Neural progenitor cell (in vitro differentiated cells): ENCODE measurements around the gene NR1D1. TPM values are rescaled to one million over a fixed set of nuclear protein-coding genes. Genes with fewer than 3 reads are reported as not detected.

ENCODE experiments used
- DNase-seq: peaks from one replicate; pipeline ENCODE4 v3.0.0-alpha.2; 2016; ENCODE audit warnings: low spot score
- H2AFZ ChIP-seq: fragments of 200-600 bp; sonication (generic); replicated peaks from 2 replicates; pipeline ENCODE4 v1.6.1; 2016; ENCODE audit warnings: antibody characterized with exemption
- H3F3A ChIP-seq: fragments of 200-600 bp; sonication (generic); 2 replicates; pipeline ENCODE4 v1.6.1; 2016; ENCODE audit warnings: antibody characterized with exemption, low read depth
- H3K27ac ChIP-seq: fragments of 200-600 bp; sonication (generic); 2 replicates; pipeline ENCODE4 v1.5.1; 2016; ENCODE audit warnings: mild to moderate bottlenecking
- H3K27me3 ChIP-seq: fragments of 200-600 bp; sonication (generic); 2 replicates; pipeline ENCODE4 v1.6.1; 2016; ENCODE audit warnings: mild to moderate bottlenecking, moderate library complexity
- H3K36me3 ChIP-seq: fragments of 200-600 bp; sonication (generic); 2 replicates; pipeline ENCODE4 v1.5.1; 2016
- H3K4me1 ChIP-seq: fragments of 200-600 bp; sonication (generic); 2 replicates; pipeline ENCODE4 v1.6.1; 2016; ENCODE audit warnings: mixed run types
- H3K4me2 ChIP-seq: fragments of 200-600 bp; sonication (generic); 2 replicates; pipeline ENCODE4 v1.6.1; 2016
- H3K4me3 ChIP-seq: fragments of 200-600 bp; sonication (generic); 2 replicates; pipeline ENCODE4 v1.5.1; 2016
- H3K79me2 ChIP-seq: fragments of 200-600 bp; sonication (generic); 2 replicates; pipeline ENCODE4 v1.6.1; 2016; ENCODE audit warnings: low read depth
- H3K9ac ChIP-seq: fragments of 200-600 bp; sonication (generic); 2 replicates; pipeline ENCODE4 v1.6.1; 2016
- H3K9me3 ChIP-seq: fragments of 200-600 bp; sonication (generic); 2 replicates; pipeline ENCODE4 v1.5.1; 2016; ENCODE audit warnings: low read depth
- H4K20me1 ChIP-seq: fragments of 200-600 bp; sonication (generic); 2 replicates; pipeline ENCODE4 v1.6.1; 2016; ENCODE audit warnings: low read depth
- H3K27ac Mint-ChIP-seq: 3 replicates; pipeline ENCODE4 v1.8.0; 2021; ENCODE audit warnings: mixed read lengths
- H3K27me3 Mint-ChIP-seq: 2 replicates; pipeline ENCODE4 v1.8.0; 2022; ENCODE audit warnings: low read depth, mild to moderate bottlenecking, inconsistent platforms, moderate library complexity, mixed read lengths; ENCODE audit not compliant: insufficient read depth
- H3K36me3 Mint-ChIP-seq: 3 replicates; pipeline ENCODE4 v1.8.0; 2021; ENCODE audit warnings: mixed read lengths
- H3K4me1 Mint-ChIP-seq: 3 replicates; pipeline ENCODE4 v1.8.0; 2021; ENCODE audit warnings: mixed read lengths
- H3K4me3 Mint-ChIP-seq: 3 replicates; pipeline ENCODE4 v1.8.0; 2021; ENCODE audit warnings: mild to moderate bottlenecking, moderate library complexity, mixed read lengths
- H3K9me3 Mint-ChIP-seq: 3 replicates; pipeline ENCODE4 v1.8.0; 2020; ENCODE audit warnings: mixed read lengths
- CTCF ChIP-seq: fragments of 200-600 bp; sonication (generic); IDR thresholded peaks from 2 replicates; pipeline ENCODE4 v1.5.1; 2017; ENCODE audit warnings: antibody characterized with exemption, mild to moderate bottlenecking
- EZH2 ChIP-seq: fragments of 200-600 bp; sonication (generic); IDR thresholded peaks from 2 replicates; pipeline ENCODE4 v1.6.1; 2017; ENCODE audit warnings: antibody characterized with exemption, mild to moderate bottlenecking, moderate library complexity
- EZH2phosphoT487 ChIP-seq: fragments of 200-600 bp; sonication (generic); IDR thresholded peaks from 2 replicates; pipeline ENCODE4 v1.6.1; 2017; ENCODE audit warnings: antibody characterized with exemption
- total RNA-seq: library from RNA; depleted of rRNA; stranded (reverse); fragments of >200 nt; gene quantifications from 2 replicates; pipeline ENCODE4 v1.2.3, GENCODE V29; 2015; ENCODE audit warnings: low replicate concordance

The NR1D1 gene
- total RNA-seq, 1 donor from 2014 or later: 0.24 TPM

GRCh38 chr17:40075201-40075941 is 25.0 kb downstream of the NR1D1 start:
- H3K9ac ChIP-seq: no peak overlapping the region
- Mint-ChIP-seq H3K9me3 (no peaks in the 10 kb centered on the region), H3K36me3 (no peaks in the 10 kb centered on the region), H3K27ac (peak overlapping the region; percentile 86), H3K27me3 (no peaks in the 10 kb centered on the region), H3K4me3 (no peak overlapping the region), H3K4me1 (peaks cover 42% of the 10 kb centered on the region)
- H3K4me3 ChIP-seq: no peak overlapping the region
- TF ChIP-seq CTCF: peak; percentile 93
- TF ChIP-seq EZH2: no peak
- no peak for TF ChIP-seq EZH2phosphoT487
- no peaks in the 10 kb centered on the region for H3K79me2 ChIP-seq
- H2AFZ ChIP-seq: no peak overlapping the region
- no peaks in the 10 kb centered on the region for H3K27me3 ChIP-seq
- H3K36me3 ChIP-seq: no peaks in the 10 kb centered on the region
- peaks cover 29% of the 10 kb centered on the region for H3K4me1 ChIP-seq
- H4K20me1 ChIP-seq: no peaks in the 10 kb centered on the region
- peaks cover 4% of the 10 kb centered on the region for H3F3A ChIP-seq
- peak; percentile 86 for DNase-seq
- no peak overlapping the region for H3K4me2 ChIP-seq
- no peak overlapping the region for H3K27ac ChIP-seq
- no peaks in the 10 kb centered on the region for H3K9me3 ChIP-seq

GRCh38 chr17:40074871-40075200 is 25.6 kb downstream of the NR1D1 start:
- Histone ChIP-seq H2AFZ (no peak overlapping the region), H3K36me3 (no peaks in the 10 kb centered on the region), H3K27me3 (no peaks in the 10 kb centered on the region), H3K9me3 (no peaks in the 10 kb centered on the region), H3K4me3 (no peak overlapping the region), H3K27ac (no peak overlapping the region), H3K4me2 (no peak overlapping the region), H3F3A (peaks cover 4% of the 10 kb centered on the region), H3K79me2 (no peaks in the 10 kb centered on the region), H3K4me1 (peaks cover 34% of the 10 kb centered on the region), H3K9ac (no peak overlapping the region), H4K20me1 (no peaks in the 10 kb centered on the region)
- no peak overlapping the region for H3K27ac Mint-ChIP-seq
- H3K27me3 Mint-ChIP-seq: no peaks in the 10 kb centered on the region
- H3K36me3 Mint-ChIP-seq: no peaks in the 10 kb centered on the region
- no peak overlapping the region for H3K4me3 Mint-ChIP-seq
- H3K9me3 Mint-ChIP-seq: no peaks in the 10 kb centered on the region
- H3K4me1 Mint-ChIP-seq: peaks cover 46% of the 10 kb centered on the region
- DNase-seq: no peak
- TF ChIP-seq EZH2 (no peak), CTCF (no peak), EZH2phosphoT487 (no peak)

GRCh38 chr17:40074175-40074512 is 26.2 kb downstream of the NR1D1 start:
- no peaks in the 10 kb centered on the region for H3K36me3 ChIP-seq
- DNase-seq: no peak

More at GRCh38 chr17:40074175-40074512, 26.2 kb downstream of the NR1D1 start:
- H3K27me3 Mint-ChIP-seq: no peaks in the 10 kb centered on the region
- no peaks in the 10 kb centered on the region for H3K36me3 Mint-ChIP-seq
- Histone ChIP-seq H3K9ac (no peak overlapping the region), H3K27ac (no peak overlapping the region), H2AFZ (no peak overlapping the region), H3K9me3 (no peaks in the 10 kb centered on the region), H3K79me2 (no peaks in the 10 kb centered on the region), H3K4me1 (peaks cover 41% of the 10 kb centered on the region), H3K4me3 (no peak overlapping the region), H3F3A (peaks cover 4% of the 10 kb centered on the region), H3K4me2 (no peak overlapping the region), H3K27me3 (no peaks in the 10 kb centered on the region), H4K20me1 (no peaks in the 10 kb centered on the region)
- H3K27ac Mint-ChIP-seq: peak overlapping the region; percentile 46
- TF ChIP-seq EZH2: no peak
- TF ChIP-seq CTCF: no peak
- TF ChIP-seq EZH2phosphoT487: no peak
- no peaks in the 10 kb centered on the region for H3K9me3 Mint-ChIP-seq
- H3K4me3 Mint-ChIP-seq: no peak overlapping the region
- H3K4me1 Mint-ChIP-seq: peaks cover 53% of the 10 kb centered on the region
